Measurements from ENCODE around the gene PPP1R15B. TPM values are rescaled to one million over a fixed set of nuclear protein-coding genes. Genes with fewer than 3 reads are reported as not detected.
"Not testable (repeated sequence)": the region's sequence is repeated elsewhere in the genome, so short reads cannot be mapped to it uniquely, and the experiment has no call there.

Gene PPP1R15B
- total RNA-seq, 2 experiments from 2014 or later, result 77.5 to 77.8 TPM

GRCh38 chr1:204424621-204425020 is 13.0 kb upstream of the PPP1R15B start:
- Mint-ChIP-seq H3K27ac (no peak overlapping the region), H3K4me3 (no peak overlapping the region), H3K27me3 (no peaks in the 10 kb centered on the region), H3K36me3 (peaks cover 14% of the 10 kb centered on the region), H3K9me3 (no peaks in the 10 kb centered on the region), H3K4me1 (peaks cover 10% of the 10 kb centered on the region)
- ATAC-seq (ENCODE audit: low read depth) (no peak), DNase-seq (no peak)
- POLR2A ChIA-PET, result no interaction called here

GRCh38 chr1:204422061-204422705 is 10.6 kb upstream of the PPP1R15B start:
- peaks cover 18% of the 10 kb centered on the region for H3K36me3 Mint-ChIP-seq
- DNase-seq; H3K27me3 Mint-ChIP-seq; H3K4me3 Mint-ChIP-seq; H3K9me3 Mint-ChIP-seq; ATAC-seq (ENCODE audit: low read depth); POLR2A ChIA-PET; H3K27ac Mint-ChIP-seq: not testable (repeated sequence)
- peaks cover 29% of the 10 kb centered on the region for H3K4me1 Mint-ChIP-seq

GRCh38 chr1:204421441-204421840 is 9.8 kb upstream of the PPP1R15B start:
- DNase-seq (no peak), ATAC-seq (ENCODE audit: low read depth) (no peak)
- no peaks in the 10 kb centered on the region for H3K9me3 Mint-ChIP-seq
- POLR2A ChIA-PET, result interaction anchor here (0.7 kb wide), 1 partner anchor 99 kb away, joined by 4 read pairs; no protein-coding TSS in a partner anchor
- peaks cover 14% of the 10 kb centered on the region for H3K36me3 Mint-ChIP-seq
- H3K27ac Mint-ChIP-seq, result no peak overlapping the region
- H3K4me3 Mint-ChIP-seq, result no peak overlapping the region
- H3K4me1 Mint-ChIP-seq, result peaks cover 28% of the 10 kb centered on the region
- no peaks in the 10 kb centered on the region for H3K27me3 Mint-ChIP-seq

GRCh38 chr1:204420039-204421004 is 8.7 kb upstream of the PPP1R15B start:
- Mint-ChIP-seq H3K4me1 (peaks cover 26% of the 10 kb centered on the region), H3K4me3 (no peak overlapping the region), H3K9me3 (no peaks in the 10 kb centered on the region), H3K27me3 (no peaks in the 10 kb centered on the region), H3K36me3 (peaks cover 13% of the 10 kb centered on the region), H3K27ac (no peak overlapping the region)
- DNase-seq (no peak), ATAC-seq (ENCODE audit: low read depth) (no peak)
- POLR2A ChIA-PET, result interaction anchor here (0.7 kb wide), 1 partner anchor 169 kb away, joined by 4 read pairs; no protein-coding TSS in a partner anchor

- Mint-ChIP-seq H3K27me3 (no peaks in the 10 kb centered on the region), H3K9me3 (no peaks in the 10 kb centered on the region), H3K27ac (no peak overlapping the region), H3K4me1 (peaks cover 26% of the 10 kb centered on the region), H3K4me3 (no peak overlapping the region), H3K36me3 (peaks cover 15% of the 10 kb centered on the region)
- POLR2A ChIA-PET, result interaction anchor here (0.7 kb wide), 1 partner anchor 87 kb away, joined by 3 read pairs; no protein-coding TSS in a partner anchor
- DNase-seq (no peak), ATAC-seq (ENCODE audit: low read depth) (no peak)
These were observed 7.4 kb upstream of the PPP1R15B start for GRCh38 chr1:204419064-204419403.

GRCh38 chr1:204418174-204419063 is 6.8 kb upstream of the PPP1R15B start:
- DNase-seq (no peak), ATAC-seq (ENCODE audit: low read depth) (peak; percentile 83)
- Mint-ChIP-seq H3K27me3 (no peaks in the 10 kb centered on the region), H3K36me3 (peaks cover 15% of the 10 kb centered on the region), H3K27ac (peak overlapping the region; percentile 82), H3K9me3 (no peaks in the 10 kb centered on the region), H3K4me3 (peak overlapping the region; percentile 20), H3K4me1 (peaks cover 26% of the 10 kb centered on the region)
- POLR2A ChIA-PET, result interaction anchor here (0.7 to 0.9 kb wide), 2 partner anchors 88 kb away, joined by 3 read pairs; no protein-coding TSS in a partner anchor

- DNase-seq (no peak), ATAC-seq (ENCODE audit: low read depth) (no peak)
- H3K27me3 Mint-ChIP-seq, result no peaks in the 10 kb centered on the region
- peaks cover 30% of the 10 kb centered on the region for H3K4me1 Mint-ChIP-seq
- H3K27ac Mint-ChIP-seq, result peak overlapping the region; percentile 14
- H3K9me3 Mint-ChIP-seq, result no peaks in the 10 kb centered on the region
- H3K36me3 Mint-ChIP-seq, result peaks cover 18% of the 10 kb centered on the region
- POLR2A ChIA-PET, result interaction anchor here (0.6 to 0.9 kb wide), 3 partner anchors 28 to 89 kb away, joined by 3 to 4 read pairs (median 3); no protein-coding TSS in a partner anchor
- H3K4me3 Mint-ChIP-seq, result no peak overlapping the region
These were observed 5.7 kb upstream of the PPP1R15B start for GRCh38 chr1:204417074-204417997.

GRCh38 chr1:204416589-204417073 is 5.0 kb upstream of the PPP1R15B start:
- Mint-ChIP-seq H3K4me1 (peaks cover 30% of the 10 kb centered on the region), H3K36me3 (peaks cover 18% of the 10 kb centered on the region), H3K9me3 (no peaks in the 10 kb centered on the region), H3K27me3 (no peaks in the 10 kb centered on the region), H3K4me3 (no peak overlapping the region), H3K27ac (no peak overlapping the region)
- POLR2A ChIA-PET, result no interaction called here
- ATAC-seq (ENCODE audit: low read depth) (no peak), DNase-seq (no peak)

GRCh38 chr1:204415351-204415750 is 3.7 kb upstream of the PPP1R15B start:
- DNase-seq (no peak), ATAC-seq (ENCODE audit: low read depth) (no peak)
- no peaks in the 10 kb centered on the region for H3K9me3 Mint-ChIP-seq
- peaks cover 27% of the 10 kb centered on the region for H3K4me1 Mint-ChIP-seq
- H3K27ac Mint-ChIP-seq, result no peak overlapping the region
- no peak overlapping the region for H3K4me3 Mint-ChIP-seq
- H3K36me3 Mint-ChIP-seq, result peaks cover 17% of the 10 kb centered on the region
- POLR2A ChIA-PET, result no interaction called here
- H3K27me3 Mint-ChIP-seq, result no peaks in the 10 kb centered on the region

- DNase-seq (no peak), ATAC-seq (ENCODE audit: low read depth) (no peak)
- Mint-ChIP-seq H3K36me3 (peaks cover 24% of the 10 kb centered on the region), H3K27ac (peak overlapping the region; percentile 2), H3K9me3 (no peaks in the 10 kb centered on the region), H3K4me3 (no peak overlapping the region), H3K4me1 (peaks cover 18% of the 10 kb centered on the region), H3K27me3 (no peaks in the 10 kb centered on the region)
- POLR2A ChIA-PET, result no interaction called here
These were observed 2.4 kb upstream of the PPP1R15B start for GRCh38 chr1:204414016-204414415.

GRCh38 chr1:204413170-204413535 is 1.5 kb upstream of the PPP1R15B start:
- Mint-ChIP-seq H3K27ac (peak overlapping the region; percentile 74), H3K4me1 (peaks cover 12% of the 10 kb centered on the region), H3K27me3 (no peaks in the 10 kb centered on the region), H3K9me3 (no peaks in the 10 kb centered on the region), H3K36me3 (peaks cover 31% of the 10 kb centered on the region), H3K4me3 (peak overlapping the region; percentile 66)
- DNase-seq (no peak), ATAC-seq (ENCODE audit: low read depth) (no peak)
- POLR2A ChIA-PET, result interaction anchor here (1.0 kb wide), 2 partner anchors 81 to 93 kb away, joined by 3 to 9 read pairs; partner anchors contain the start of gene PIK3C2B

Measured in activated naive CD8-positive, alpha-beta T cell treated with anti-CD3 and anti-CD28 coated beads, Interleukin-2, amount 10 ng/mL, durations not matched to agents 7 days and 5 days (primary cell).